Gastroesophageal sphincter (tissue), 4 donors: ENCODE data around the gene SNAPC4. TPM values are rescaled to one million over a fixed set of nuclear protein-coding genes. Genes with fewer than 3 reads are reported as not detected.

ENCODE experiments used
- ATAC-seq: fragments of 150-250 bp; one replicate; pipeline ENCODE4 v1.9.1; 2016; ENCODE audit warnings: mild to moderate bottlenecking, moderate library complexity
- H3K27ac ChIP-seq, 4 donors: fragments of 200-600 bp; sonication (generic) in 3 of 4; 1 replicate in 3 of 4; 2 replicates in 1 of 4; pipeline ENCODE4 v1.5.1; 2016 to 2019
- H3K27me3 ChIP-seq: fragments of 200-600 bp; sonication (generic); one replicate; pipeline ENCODE4 v1.5.1; 2019
- H3K36me3 ChIP-seq, 2 donors: fragments of 200-600 bp; sonication (generic); one replicate each; pipeline ENCODE4 v1.5.1; 2019; ENCODE audit warnings: control low read depth in 1 of 2
- H3K4me1 ChIP-seq, 3 donors: fragments of 200-600 bp; sonication (generic); 1 replicate in 2 of 3; 2 replicates in 1 of 3; pipeline ENCODE4 v1.5.1; 2016 to 2019; ENCODE audit warnings: control low read depth in 2 of 3
- H3K4me3 ChIP-seq, 2 donors: fragments of 200-600 bp; sonication (generic); one replicate each; pipeline ENCODE4 v1.5.1; 2019; ENCODE audit warnings: mild to moderate bottlenecking in 1 of 2, moderate library complexity in 1 of 2
- H3K9me3 ChIP-seq, 3 donors: fragments of 200-600 bp; sonication (generic); one replicate each; pipeline ENCODE4 v1.5.1; 2017 to 2019; ENCODE audit warnings: control low read depth in 2 of 3
- EP300 ChIP-seq: sonication (generic); formaldehyde crosslinking; IDR thresholded peaks from one replicate; pipeline ENCODE4 v1.6.1; 2017; ENCODE audit warnings: antibody characterized with exemption, mild to moderate bottlenecking
- POLR2A ChIP-seq, 2 donors: fragments of 450-650 bp; IDR thresholded peaks; one replicate each; pipeline ENCODE4 v1.6.1; 2017; ENCODE audit warnings: antibody characterized with exemption in 2 of 2, mild to moderate bottlenecking in 2 of 2, moderate library complexity in 1 of 2
- POLR2AphosphoS5 ChIP-seq: sonication (generic); formaldehyde crosslinking; IDR thresholded peaks from one replicate; pipeline ENCODE4 v1.6.1; 2017; ENCODE audit warnings: antibody characterized with exemption
- WGBS, 2 donors: methylation state at CpG; one replicate each; pipeline ENCODE4 v1.1.5; 2018; ENCODE audit warnings: low coverage in 1 of 2; 5-methylcytosine and 5-hydroxymethylcytosine counted together
- total RNA-seq, 4 donors: library from RNA; depleted of rRNA; stranded (reverse); fragments of >200 nt; gene quantifications; one replicate each; pipeline ENCODE4 v1.1.0, GENCODE V29; 2016
- TF ChIP-seq, protein P1 (sequence below), 4 experiments: fragments of 200-600 bp in 2 of 4; fragments of 450-650 bp in 2 of 4; sonication (generic) in 1 of 4; IDR thresholded peaks; one replicate each; pipeline ENCODE4 v1.5.1; 2017 to 2019; ENCODE audit warnings: antibody characterized with exemption in 4 of 4, mild to moderate bottlenecking in 2 of 4, moderate library complexity in 2 of 4

SNAPC4 gene
- total RNA-seq, 4 donors from 2014 or later: 3.5 to 8.4 (median 5.5) TPM

DNA sequence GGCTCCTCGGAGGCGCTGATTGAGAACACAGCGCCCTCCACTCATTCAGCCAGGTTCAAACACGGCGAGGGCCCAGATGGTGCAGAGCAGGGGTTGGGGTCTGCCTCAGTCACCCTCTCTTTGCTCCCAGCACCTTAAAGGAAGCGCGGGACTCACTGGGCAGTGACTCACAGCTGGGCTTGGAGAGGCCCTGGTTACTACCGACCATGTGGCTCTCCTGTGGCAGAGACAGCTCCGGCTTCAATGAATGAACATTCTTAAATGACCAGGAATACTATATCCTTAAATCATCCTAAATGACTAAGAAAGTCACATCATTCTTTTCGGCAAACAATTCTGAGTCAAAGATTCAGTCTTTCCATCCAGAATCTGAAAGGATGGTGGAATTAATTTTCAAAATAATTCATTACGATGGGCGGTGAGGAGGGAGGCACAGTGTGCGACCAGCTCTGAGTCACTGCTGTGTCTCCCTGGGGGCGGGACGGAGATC is 41.3 kb upstream of the SNAPC4 start:
- H3K27me3 ChIP-seq: no peaks in the 10 kb centered on the region
- H3K27ac ChIP-seq: no peak overlapping the region
- no peak for ATAC-seq
- H3K4me1 ChIP-seq: peaks cover 0 to 39% (median 21%) of the 10 kb centered on the region in 3 donors
- H3K9me3 ChIP-seq: no peaks in the 10 kb centered on the region
- WGBS, 2 donors: 79 to 86% methylated on average over 6 to 10 of the region's 15 CpGs
- no peak overlapping the region for H3K4me3 ChIP-seq
- TF ChIP-seq POLR2A (IDR thresholded peaks at IDR 0.05) (no peak), POLR2AphosphoS5 (no peak), EP300 (no peak)
- TF ChIP-seq, protein P1, sequence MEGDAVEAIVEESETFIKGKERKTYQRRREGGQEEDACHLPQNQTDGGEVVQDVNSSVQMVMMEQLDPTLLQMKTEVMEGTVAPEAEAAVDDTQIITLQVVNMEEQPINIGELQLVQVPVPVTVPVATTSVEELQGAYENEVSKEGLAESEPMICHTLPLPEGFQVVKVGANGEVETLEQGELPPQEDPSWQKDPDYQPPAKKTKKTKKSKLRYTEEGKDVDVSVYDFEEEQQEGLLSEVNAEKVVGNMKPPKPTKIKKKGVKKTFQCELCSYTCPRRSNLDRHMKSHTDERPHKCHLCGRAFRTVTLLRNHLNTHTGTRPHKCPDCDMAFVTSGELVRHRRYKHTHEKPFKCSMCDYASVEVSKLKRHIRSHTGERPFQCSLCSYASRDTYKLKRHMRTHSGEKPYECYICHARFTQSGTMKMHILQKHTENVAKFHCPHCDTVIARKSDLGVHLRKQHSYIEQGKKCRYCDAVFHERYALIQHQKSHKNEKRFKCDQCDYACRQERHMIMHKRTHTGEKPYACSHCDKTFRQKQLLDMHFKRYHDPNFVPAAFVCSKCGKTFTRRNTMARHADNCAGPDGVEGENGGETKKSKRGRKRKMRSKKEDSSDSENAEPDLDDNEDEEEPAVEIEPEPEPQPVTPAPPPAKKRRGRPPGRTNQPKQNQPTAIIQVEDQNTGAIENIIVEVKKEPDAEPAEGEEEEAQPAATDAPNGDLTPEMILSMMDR (IDR thresholded peaks at IDR 0.05): no peak
- peaks cover 0 to 63% of the 10 kb centered on the region in 2 donors for H3K36me3 ChIP-seq

DNA sequence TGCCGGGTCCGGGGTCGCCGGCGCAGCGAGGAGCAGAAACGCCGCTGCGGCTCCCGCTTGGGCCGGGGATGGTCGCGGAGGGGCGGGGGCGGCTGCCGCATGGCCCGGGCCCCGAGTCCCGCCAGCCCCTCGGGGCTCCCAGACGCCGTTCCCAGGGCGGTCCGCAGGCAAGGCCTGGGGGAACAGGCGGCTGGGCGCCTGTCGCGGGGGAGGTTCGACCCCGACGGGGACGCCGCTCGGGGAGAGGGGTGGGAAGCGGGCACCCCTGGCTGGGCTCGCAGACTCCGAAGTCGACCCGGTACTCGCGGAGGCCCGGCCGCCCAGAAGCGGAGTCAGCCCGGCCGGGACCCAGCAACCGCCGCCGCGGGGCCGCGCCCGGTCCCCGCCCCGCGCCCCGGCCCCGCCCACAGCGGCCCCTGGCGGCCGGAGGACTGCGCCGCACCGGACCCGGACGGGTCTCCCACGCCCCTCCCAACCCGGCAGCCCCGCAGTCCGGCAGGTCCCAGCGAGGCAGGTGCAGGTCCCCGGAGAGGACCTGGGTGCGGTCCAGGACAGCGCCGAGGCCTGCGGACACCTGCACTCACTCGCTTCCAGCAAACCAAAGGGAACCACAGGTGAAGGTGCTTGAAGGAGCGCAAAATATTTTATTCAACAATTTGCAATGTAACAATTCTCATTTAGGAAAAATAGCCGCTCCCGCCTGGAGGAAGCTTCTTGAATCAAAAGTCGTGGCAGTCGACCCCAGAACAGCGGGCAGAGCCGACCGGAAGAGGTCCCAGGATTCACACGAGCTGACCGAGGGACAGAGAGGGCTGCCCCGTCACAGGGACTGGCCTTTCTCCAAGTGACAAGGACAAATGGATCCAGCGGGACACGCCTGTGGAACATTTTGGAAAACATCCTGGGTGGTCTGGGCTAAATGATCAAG is 39.8 kb upstream of the SNAPC4 start, which contains the start of gene INPP5E:
TSS of gene INPP5E (minus strand) at position 365 of the 928 bp plus-strand sequence. CDS start 426 bp downstream, outside the sequence.
- WGBS, 2 donors: 13 to 18% methylated on average over 4 to 11 of the region's 90 CpGs

DNA sequence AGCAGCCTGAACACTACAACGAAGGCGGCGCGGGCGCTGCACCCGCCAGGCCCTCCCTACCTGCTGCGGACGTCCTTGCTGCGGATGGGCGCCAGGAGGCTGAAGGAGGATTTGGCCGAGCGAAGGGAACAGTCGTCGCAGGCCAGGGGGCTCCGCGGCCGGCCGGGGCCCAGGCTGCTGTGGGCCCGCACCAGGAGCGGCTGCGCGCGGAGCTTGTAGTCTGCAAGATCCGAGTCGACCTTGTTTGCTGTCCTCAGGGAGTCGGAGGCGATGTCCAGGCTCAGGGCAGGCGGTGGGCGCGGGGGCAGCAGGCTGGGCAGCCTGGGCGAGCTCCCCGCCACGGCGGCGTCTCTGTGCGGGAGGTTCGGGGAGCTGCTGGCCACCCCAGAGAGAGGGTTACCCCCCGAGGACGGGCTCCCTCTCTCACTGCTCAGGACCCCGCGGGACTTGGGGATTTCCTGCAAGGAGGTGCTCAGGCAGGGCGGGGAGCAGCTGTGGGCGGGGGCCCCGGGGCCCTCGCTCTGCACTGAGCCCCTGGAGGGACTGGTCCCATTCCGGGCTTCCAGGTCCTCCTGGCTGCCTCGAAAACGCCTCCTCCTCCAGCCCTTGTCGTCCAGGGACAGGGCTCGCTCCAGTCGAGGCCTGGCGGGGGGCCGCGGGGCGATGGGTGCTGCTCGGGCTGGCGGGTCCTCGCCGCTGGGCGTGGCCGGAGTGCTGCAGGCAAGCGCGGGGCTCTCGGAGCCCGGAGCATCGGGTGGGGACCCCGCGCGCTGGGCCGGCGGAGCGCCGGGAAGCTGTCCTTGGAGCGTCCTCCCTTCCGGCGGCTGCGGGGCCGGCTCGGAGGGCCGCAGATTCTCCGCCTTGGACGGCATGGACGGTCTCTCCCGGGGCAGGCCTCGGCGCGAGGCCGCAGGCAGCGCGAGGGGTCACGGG is 38.8 kb upstream of the SNAPC4 start:
- Histone ChIP-seq H3K4me3 (peak overlapping the region; percentile 91 to 98), H3K27ac (peak overlapping the region; percentile 37 to 87 (median 84)), H3K4me1 (peaks cover 0 to 60% (median 21%) of the 10 kb centered on the region in 3 donors), H3K27me3 (no peaks in the 10 kb centered on the region), H3K36me3 (peaks cover 0 to 60% of the 10 kb centered on the region in 2 donors), H3K9me3 (no peaks in the 10 kb centered on the region)
- no CpG with 5 or more reads among the region's 91 CpGs for WGBS, 2 donors
- TF ChIP-seq EP300: no peak
- TF ChIP-seq POLR2A (IDR thresholded peaks at IDR 0.05): no peak
- TF ChIP-seq, protein P1 (IDR thresholded peaks at IDR 0.05): no peak
- no peak for TF ChIP-seq POLR2AphosphoS5
- ATAC-seq: peak; percentile 32

More for the DNA sequence above, 39.8 kb upstream of the SNAPC4 start, which contains the start of gene INPP5E:
- Histone ChIP-seq H3K36me3 (peaks cover 0 to 60% of the 10 kb centered on the region in 2 donors), H3K9me3 (no peaks in the 10 kb centered on the region), H3K4me3 (peak within 1 kb of the TSS; percentile 91 to 98), H3K27me3 (no peaks in the 10 kb centered on the region), H3K4me1 (peaks cover 0 to 54% (median 21%) of the 10 kb centered on the region in 3 donors), H3K27ac (peak within 1 kb of the TSS; percentile 37 to 87 (median 84))
- TF ChIP-seq, protein P1 (IDR thresholded peaks at IDR 0.05): peak in 3 of 4 experiments; percentile 65 to 72 (median 67)
- TF ChIP-seq POLR2A (IDR thresholded peaks at IDR 0.05): peak; percentile 44 to 46
- TF ChIP-seq EP300: no peak
- TF ChIP-seq POLR2AphosphoS5: peak; percentile 28
- peak; percentile 93 for ATAC-seq

DNA sequence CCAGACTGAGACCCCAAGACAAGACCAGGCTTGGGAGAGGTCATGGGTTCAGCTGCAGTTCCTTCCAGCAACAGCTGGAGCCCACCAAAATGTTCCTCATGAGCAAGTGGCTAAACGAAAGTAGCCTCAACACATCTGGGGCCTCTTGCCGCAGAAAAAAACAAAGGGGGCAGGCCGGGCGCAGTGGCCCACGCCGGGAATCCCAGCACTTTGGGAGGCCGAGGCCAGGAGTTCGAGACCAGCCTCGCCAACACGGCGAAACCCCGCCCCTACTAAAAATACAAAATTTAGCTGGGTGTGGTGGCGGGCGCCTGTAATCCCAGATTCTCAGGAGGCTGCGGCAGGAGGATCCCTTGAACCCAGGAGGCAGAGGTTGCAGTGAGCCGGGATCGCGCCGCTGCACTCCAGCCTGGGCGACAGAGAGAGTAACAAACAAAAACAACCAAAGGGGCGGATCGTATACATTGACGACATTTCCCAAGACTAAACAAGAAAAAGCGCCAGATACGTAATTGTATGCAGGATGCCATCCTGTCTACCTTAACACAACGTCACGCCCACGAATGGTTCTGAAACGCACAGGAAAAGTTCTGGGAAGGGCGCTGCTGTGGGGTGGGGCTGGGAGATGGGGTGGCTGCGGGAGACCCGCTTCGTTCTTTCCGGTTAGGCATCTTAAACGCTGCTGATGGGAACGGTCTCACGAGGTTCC is 38.0 kb upstream of the SNAPC4 start:
- peaks cover 0 to 60% of the 10 kb centered on the region in 2 donors for H3K36me3 ChIP-seq
- ATAC-seq: no peak
- peaks cover 0 to 60% (median 21%) of the 10 kb centered on the region in 3 donors for H3K4me1 ChIP-seq
- peak overlapping the region in 2 of 4 donors; percentile 24 to 87 for H3K27ac ChIP-seq
- no peaks in the 10 kb centered on the region for H3K27me3 ChIP-seq
- TF ChIP-seq POLR2AphosphoS5 (no peak), EP300 (no peak), POLR2A (IDR thresholded peaks at IDR 0.05) (no peak)
- TF ChIP-seq, protein P1 (IDR thresholded peaks at IDR 0.05): no peak
- 16% methylated on average over 14 of the region's 37 CpGs; no CpG with 5 or more reads in 1 of the 2 donors for WGBS, 2 donors
- H3K4me3 ChIP-seq: peak overlapping the region; percentile 91 to 98
- H3K9me3 ChIP-seq: no peaks in the 10 kb centered on the region
